Sigmoid colon (tissue), 4 donors: ENCODE results near the gene C1QL1.

ENCODE experiments used
- CTCF ChIP-seq, 4 experiments: fragments of 450-650 bp in 3 of 4; fragments of 200-600 bp in 1 of 4; IDR thresholded peaks; one replicate each; pipeline ENCODE4 v1.5.1; 2016 to 2019; ENCODE audit warnings: antibody characterized with exemption in 4 of 4, mild to moderate bottlenecking in 3 of 4, moderate library complexity in 2 of 4
- EP300 ChIP-seq, 4 donors: sonication (generic); formaldehyde crosslinking; IDR thresholded peaks; one replicate each; pipeline ENCODE4 v1.6.1; 2017; ENCODE audit warnings: antibody characterized with exemption in 4 of 4
- POLR2A ChIP-seq, 2 donors: fragments of 450-650 bp; IDR thresholded peaks; one replicate each; pipeline ENCODE4 v1.6.1; 2016; ENCODE audit warnings: antibody characterized with exemption in 2 of 2, mild to moderate bottlenecking in 2 of 2, moderate library complexity in 2 of 2
- POLR2AphosphoS5 ChIP-seq, 4 donors: sonication (generic); formaldehyde crosslinking; IDR thresholded peaks; one replicate each; pipeline ENCODE4 v1.6.1; 2017; ENCODE audit warnings: antibody characterized with exemption in 4 of 4

- TF ChIP-seq CTCF (IDR thresholded peaks at IDR 0.05): no peak
- no peak for TF ChIP-seq POLR2AphosphoS5 (IDR thresholded peaks at IDR 0.05)
- TF ChIP-seq EP300 (IDR thresholded peaks at IDR 0.05): no peak
- TF ChIP-seq POLR2A (IDR thresholded peaks at IDR 0.05): no peak
These were observed 47.5 kb downstream of the C1QL1 start for GRCh38 chr17:44920565-44920940.
